Kidney epithelial cell (primary cell): Measurements from ENCODE around the gene ANKMY1. TPM values are rescaled to one million over a fixed set of nuclear protein-coding genes. Genes with fewer than 3 reads are reported as not detected.

ENCODE experiments used
- DNase-seq: peaks from one replicate; pipeline ENCODE4 v3.0.0-alpha.2; 2010; ENCODE audit warnings: low read depth
- H3K27me3 ChIP-seq: 2 replicates; pipeline ENCODE4 v1.6.0; 2011; ENCODE audit warnings: low read length; ENCODE audit not compliant: control insufficient read depth, insufficient read depth
- H3K36me3 ChIP-seq: 2 replicates; pipeline ENCODE4 v1.5.1; 2011; ENCODE audit warnings: low read length; ENCODE audit not compliant: control insufficient read depth, insufficient read depth
- H3K4me3 ChIP-seq: 2 replicates; pipeline ENCODE4 v1.5.1; 2011; ENCODE audit warnings: low read depth, mild to moderate bottlenecking, control low read depth, low read length
- CTCF ChIP-seq: IDR thresholded peaks from 2 replicates; pipeline ENCODE4 v1.5.1; 2011; ENCODE audit warnings: mild to moderate bottlenecking, moderate library complexity, low read length, control low read depth, inconsistent platforms; ENCODE audit not compliant: insufficient read depth, poor library complexity, severe bottlenecking
- total RNA-seq: library from RNA; depleted of rRNA; stranded (reverse); fragments of >200 nt; gene quantifications from 2 replicates; pipeline ENCODE4 v1.2.3, GENCODE V29; 2015

Gene ANKMY1
- total RNA-seq, 1 donor from 2014 or later: 7.1 TPM

DNA sequence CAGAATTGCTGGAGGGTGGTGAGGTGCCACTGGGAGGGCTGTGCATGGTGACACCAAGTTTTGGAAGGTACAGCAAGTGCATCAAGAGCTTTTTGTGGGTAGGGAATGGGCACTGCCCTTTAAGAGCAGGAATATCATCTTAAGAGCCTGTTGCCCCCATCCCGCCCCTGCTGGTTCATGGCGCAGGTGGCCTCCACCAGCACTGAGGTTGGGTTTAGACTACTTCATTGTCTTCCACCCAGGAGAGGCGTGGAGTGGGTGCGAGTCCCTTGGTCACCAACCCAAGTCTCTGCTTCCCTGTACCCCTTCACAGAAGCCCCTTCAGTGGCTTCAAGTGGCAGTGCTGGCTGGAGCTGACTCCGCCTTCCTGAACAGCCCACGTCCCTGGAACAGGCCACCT is 18.2 kb upstream of the ANKMY1 start:
- TF ChIP-seq CTCF: no peak
- DNase-seq: no peak
- H3K4me3 ChIP-seq: no peak overlapping the region
- no peaks in the 10 kb centered on the region for H3K36me3 ChIP-seq
- no peaks in the 10 kb centered on the region for H3K27me3 ChIP-seq

DNA sequence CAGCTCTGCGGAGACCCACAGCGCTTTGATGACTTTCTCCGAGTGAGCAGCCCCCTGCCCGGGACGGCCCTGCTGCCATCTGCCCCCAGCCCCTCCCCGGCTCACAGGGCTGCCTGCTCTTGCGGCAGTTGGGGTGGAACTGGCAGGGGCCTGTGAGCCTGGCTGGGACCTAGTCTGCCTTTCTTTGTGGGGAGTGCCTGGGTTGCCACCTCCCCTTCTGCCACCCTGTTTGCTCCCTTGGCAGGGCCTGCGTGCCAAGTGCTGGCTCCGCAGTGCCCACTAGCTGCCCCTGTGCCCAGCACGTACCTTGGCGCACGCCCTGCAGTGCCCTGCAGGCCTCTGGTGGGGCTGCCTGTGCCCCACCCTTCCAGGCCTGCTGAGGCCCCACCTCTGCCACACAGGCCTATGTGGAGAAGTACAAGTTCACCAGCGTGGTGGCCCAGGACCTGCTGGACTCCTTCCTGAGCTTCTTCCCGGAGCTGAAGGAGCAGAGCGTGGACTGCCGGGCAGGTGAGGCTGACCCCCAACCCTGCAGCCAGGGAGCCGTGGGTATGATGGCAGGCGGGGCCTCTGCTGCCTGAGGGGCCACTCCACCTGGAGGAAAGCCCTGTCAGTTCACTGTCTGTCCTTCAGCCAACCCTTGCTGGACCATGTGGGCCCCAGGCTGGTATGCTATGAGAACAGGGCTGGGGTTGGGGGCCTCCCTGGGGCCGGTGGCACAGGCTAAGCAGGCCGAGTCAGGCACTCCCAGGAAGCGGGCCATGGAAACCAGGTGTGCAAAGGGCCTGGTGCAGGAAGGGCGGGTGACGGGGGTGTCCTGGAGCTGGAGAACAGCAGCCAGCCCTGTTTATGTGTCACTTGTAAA is 17.5 kb upstream of the ANKMY1 start:
- H3K27me3 ChIP-seq: no peaks in the 10 kb centered on the region
- H3K4me3 ChIP-seq: no peak overlapping the region
- H3K36me3 ChIP-seq: no peaks in the 10 kb centered on the region
- no peak for DNase-seq
- TF ChIP-seq CTCF: no peak

DNA sequence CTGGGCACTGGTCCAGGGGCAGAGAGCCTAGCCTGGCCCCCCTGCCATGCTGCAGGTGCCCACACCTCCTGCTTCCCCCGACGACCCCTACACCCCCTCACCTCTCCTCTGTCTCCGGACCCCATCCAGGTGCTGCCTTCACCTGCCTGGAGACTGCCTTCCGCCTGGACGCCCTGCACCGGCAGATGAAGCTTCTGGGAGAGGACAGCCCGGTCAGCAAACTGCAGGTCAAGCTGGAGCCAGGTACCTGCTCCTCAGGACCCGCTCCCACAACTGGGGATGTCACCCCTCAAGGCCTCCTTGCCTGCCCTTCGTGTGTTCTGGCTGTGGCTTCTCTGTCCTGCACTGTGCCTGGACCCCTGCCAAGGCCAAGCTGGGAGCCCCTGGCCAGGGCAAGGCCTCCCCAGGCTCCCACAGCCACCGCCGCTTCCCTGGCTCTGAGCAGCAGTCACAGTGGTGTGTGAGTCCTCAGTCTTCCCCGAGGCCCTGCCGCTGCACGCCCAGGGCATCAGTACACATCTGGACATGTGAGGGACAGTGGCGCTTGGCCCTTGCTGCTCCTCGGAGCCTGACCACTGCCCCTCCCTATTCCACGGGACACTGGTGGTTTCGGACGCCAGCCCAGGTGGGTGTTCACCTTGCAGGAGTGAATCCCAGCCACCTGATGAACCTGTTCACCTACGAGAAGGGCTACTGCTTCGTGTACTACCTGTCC is 16.8 kb upstream of the ANKMY1 start:
- no peaks in the 10 kb centered on the region for H3K27me3 ChIP-seq
- TF ChIP-seq CTCF: no peak
- no peak overlapping the region for H3K4me3 ChIP-seq
- DNase-seq: no peak
- no peaks in the 10 kb centered on the region for H3K36me3 ChIP-seq

DNA sequence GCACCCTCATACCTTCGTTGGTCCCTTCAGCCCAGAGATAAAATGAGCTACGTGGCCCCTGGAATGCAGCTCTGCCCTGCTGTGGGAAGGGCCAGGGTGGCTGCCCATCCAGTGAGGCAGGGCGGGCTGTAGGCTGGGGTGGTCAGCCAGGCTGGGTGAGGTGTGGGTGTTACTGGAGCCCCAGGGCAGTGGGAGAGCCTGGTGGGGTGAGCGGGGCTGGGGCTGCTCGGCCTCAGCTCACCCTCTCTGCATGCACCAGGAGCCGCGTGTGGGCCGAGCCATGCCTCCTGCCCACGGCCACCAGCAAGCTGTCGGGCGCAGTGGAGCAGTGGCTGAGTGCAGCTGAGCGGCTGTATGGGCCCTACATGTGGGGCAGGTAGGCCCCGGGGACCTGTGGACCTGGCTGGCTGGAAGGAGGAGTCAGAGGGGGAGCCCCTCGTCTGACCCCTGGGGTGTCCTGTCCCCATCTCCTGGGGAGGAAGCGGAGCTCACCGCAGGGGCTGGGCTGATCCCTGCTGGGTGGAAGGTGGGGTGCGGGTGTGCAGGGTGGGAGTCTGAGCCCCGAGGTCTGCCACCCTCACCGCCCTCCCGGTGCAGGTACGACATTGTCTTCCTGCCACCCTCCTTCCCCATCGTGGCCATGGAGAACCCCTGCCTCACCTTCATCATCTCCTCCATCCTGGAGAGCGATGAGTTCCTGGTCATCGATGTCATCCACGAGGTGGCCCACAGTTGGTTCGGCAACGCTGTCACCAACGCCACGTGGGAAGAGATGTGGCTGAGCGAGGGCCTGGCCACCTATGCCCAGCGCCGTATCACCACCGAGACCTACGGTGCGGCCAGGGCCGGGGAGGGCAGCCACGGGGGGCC is 16.0 kb upstream of the ANKMY1 start:
- H3K27me3 ChIP-seq: no peaks in the 10 kb centered on the region
- H3K4me3 ChIP-seq: no peak overlapping the region
- H3K36me3 ChIP-seq: no peaks in the 10 kb centered on the region
- no peak for DNase-seq
- TF ChIP-seq CTCF: no peak

GRCh38 chr2:240573071-240573515 is 15.3 kb upstream of the ANKMY1 start:
- no peak for DNase-seq
- Histone ChIP-seq H3K4me3 (no peak overlapping the region), H3K36me3 (no peaks in the 10 kb centered on the region), H3K27me3 (no peaks in the 10 kb centered on the region)
- no peak for TF ChIP-seq CTCF
